Heart left ventricle (tissue), 13 donors: ENCODE measurements around the gene UVRAG.

Experiments used
- CTCF ChIP-seq, 12 donors: fragments of 200-600 bp; sonication (generic) in 4 of 12; IDR thresholded peaks; one replicate each; pipeline versions ENCODE4 v1.5.0 to v1.8.0; 2018 to 2022; ENCODE audit warnings: antibody characterized with exemption in 12 of 12, mild to moderate bottlenecking in 5 of 12
- POLR2A ChIP-seq, 2 donors: fragments of 450-650 bp; IDR thresholded peaks; one replicate each; pipeline ENCODE4 v1.6.1; 2017; ENCODE audit warnings: antibody characterized with exemption in 2 of 2, mild to moderate bottlenecking in 2 of 2, moderate library complexity in 2 of 2
- donor health status: ischemic (EF 13 %, LVEDD 7.1; RV severe dilation, severe dysfunction).
- donor health status: DM: no; HTN: yes; CAD: no.
- donor health status: DM: no; HTN: no; CAD: no.
- donor health status: ischemic (EF 25% LVEDD 6.9; RV normal size, moderate dysfunction).
- donor health status: ischemic (EF 25% LVEDD 5.7; RV mildly dilated, moderate dysfunction).
- donor health status: ischemic (EF 35%, LVEDD 5.7; RV mildly dilated, moderate dysfunction).
- donor health status: nonischemic (EF 11% LVEDD 7.7; RV severe dilation, severe dysfunction).
- donor health status: DM: yes; HTN: yes; CAD: no.
- donor health status: PGD.
- donor health status: ischemic (EF 29% LVEDD 5.4; RV normal size, mild dysfunction).
- donor health status: nonischemic (EF 23%, LVEDD 6.1; RV moderate dilation, normal function).

GRCh38 chr11:75888416-75888815 is 73.4 kb downstream of the UVRAG start:
- TF ChIP-seq CTCF (IDR thresholded peaks at IDR 0.05): no peak
- TF ChIP-seq POLR2A (IDR thresholded peaks at IDR 0.05): no peak
